A673 (cell line): ENCODE results near the gene TEX261.

Experiments
- EZH2 ChIP-seq: fragments of 200-600 bp; sonication (generic); IDR thresholded peaks from 2 replicates; pipeline ENCODE4 v1.6.1; 2017; ENCODE audit warnings: borderline replicate concordance, low read depth, mild to moderate bottlenecking, mixed read lengths, antibody characterized with exemption, low read length; ENCODE audit not compliant: poor library complexity, severe bottlenecking
- TF ChIP-seq, protein P1 (sequence below): fragments of 300-800, 200-600 bp; sonication (generic); conservative IDR thresholded peaks from 2 replicates; pipeline ENCODE4 v1.5.1; 2017; ENCODE audit warnings: low read depth, mild to moderate bottlenecking, antibody characterized with exemption, low read length, moderate library complexity, mixed read lengths

DNA sequence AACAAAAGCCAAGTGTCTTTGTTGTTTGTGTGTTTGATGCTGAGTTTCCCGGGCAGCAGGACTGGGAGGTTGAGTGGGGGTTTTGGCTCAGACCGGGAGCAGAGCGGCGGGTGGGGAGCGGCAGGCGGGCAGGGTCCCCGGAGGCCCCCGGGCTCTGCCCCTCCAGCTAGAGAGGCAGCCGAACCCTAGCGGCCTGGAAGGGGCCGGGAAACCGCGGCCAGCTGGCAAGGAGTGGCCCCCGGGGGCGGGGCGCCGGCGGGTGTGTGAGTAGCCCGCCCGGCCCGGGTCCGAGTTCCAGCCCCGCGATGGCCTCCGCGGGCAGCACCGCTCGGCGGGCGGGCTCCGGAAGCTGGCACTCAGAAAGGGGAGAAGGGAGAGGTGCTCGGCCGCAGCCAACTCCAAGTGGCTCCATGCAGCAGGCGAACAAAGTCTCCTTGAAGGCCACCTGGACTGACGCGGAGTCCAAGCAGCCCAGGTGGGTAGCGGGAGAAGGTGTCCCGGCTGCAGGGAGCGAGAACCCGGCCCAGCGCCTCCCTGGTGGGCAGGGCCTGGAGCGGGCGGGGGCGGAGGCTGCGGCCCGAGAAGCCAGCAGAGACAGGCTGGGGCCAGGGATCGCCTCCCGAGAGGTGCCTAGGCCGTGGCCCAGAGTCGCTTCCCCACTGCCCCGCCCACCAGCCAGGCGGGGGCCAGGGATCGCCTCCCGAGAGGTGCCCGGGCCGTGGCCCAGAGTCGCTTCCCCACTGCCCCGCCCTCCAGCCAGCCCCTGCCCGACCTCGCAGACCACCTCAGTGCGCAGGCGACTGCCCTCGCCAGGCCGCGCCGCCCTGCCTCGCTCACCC is 16.1 kb downstream of the TEX261 start, which contains the start of gene ANKRD53:
- TF ChIP-seq, protein P1, sequence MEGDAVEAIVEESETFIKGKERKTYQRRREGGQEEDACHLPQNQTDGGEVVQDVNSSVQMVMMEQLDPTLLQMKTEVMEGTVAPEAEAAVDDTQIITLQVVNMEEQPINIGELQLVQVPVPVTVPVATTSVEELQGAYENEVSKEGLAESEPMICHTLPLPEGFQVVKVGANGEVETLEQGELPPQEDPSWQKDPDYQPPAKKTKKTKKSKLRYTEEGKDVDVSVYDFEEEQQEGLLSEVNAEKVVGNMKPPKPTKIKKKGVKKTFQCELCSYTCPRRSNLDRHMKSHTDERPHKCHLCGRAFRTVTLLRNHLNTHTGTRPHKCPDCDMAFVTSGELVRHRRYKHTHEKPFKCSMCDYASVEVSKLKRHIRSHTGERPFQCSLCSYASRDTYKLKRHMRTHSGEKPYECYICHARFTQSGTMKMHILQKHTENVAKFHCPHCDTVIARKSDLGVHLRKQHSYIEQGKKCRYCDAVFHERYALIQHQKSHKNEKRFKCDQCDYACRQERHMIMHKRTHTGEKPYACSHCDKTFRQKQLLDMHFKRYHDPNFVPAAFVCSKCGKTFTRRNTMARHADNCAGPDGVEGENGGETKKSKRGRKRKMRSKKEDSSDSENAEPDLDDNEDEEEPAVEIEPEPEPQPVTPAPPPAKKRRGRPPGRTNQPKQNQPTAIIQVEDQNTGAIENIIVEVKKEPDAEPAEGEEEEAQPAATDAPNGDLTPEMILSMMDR: no peak
- TF ChIP-seq EZH2: no peak
